Sigmoid colon (tissue), 4 donors: ENCODE measurements around the gene ALMS1.

Source experiments
- CTCF ChIP-seq, 4 experiments: fragments of 450-650 bp in 3 of 4; fragments of 200-600 bp in 1 of 4; IDR thresholded peaks; one replicate each; pipeline ENCODE4 v1.5.1; 2016 to 2019; ENCODE audit warnings: antibody characterized with exemption in 4 of 4, mild to moderate bottlenecking in 3 of 4, moderate library complexity in 2 of 4
- EP300 ChIP-seq, 4 donors: sonication (generic); formaldehyde crosslinking; IDR thresholded peaks; one replicate each; pipeline ENCODE4 v1.6.1; 2017; ENCODE audit warnings: antibody characterized with exemption in 4 of 4

GRCh38 chr2:73614105-73614504, 228.5 kb downstream of the ALMS1 start:
- no peak for TF ChIP-seq CTCF (IDR thresholded peaks at IDR 0.05)
- TF ChIP-seq EP300 (IDR thresholded peaks at IDR 0.05), result no peak
